ENCODE data around the gene ZNF750. TPM values are rescaled to one million over a fixed set of nuclear protein-coding genes. Genes with fewer than 3 reads are reported as not detected.

ZNF750 gene
- total RNA-seq, 1 experiment from 2014 or later: not detected

DNA sequence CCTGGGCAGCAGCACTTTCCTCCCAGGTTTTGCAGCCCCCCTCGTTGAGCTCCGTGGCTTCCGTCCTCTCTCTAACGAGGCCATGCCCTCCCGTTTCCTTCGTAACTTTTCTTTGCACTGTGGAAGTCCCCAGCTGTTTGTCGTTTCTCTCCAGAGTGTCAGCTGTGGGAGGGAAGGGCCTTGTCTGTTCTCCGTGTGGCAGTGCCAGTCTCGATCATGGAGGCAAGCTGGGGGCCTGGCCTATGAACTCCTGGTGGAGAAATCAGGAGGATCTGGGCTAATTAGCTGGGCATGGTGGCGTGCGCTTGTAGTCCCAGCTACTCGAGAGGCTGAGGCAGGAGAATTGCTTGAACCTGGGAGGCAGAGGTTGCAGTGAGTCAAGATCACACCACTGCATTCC, 59.6 kb downstream of the ZNF750 start:
- Histone ChIP-seq H3K27me3 (replicated peaks; ENCODE audit: insufficient read depth, low read depth, low read length, poor library complexity) (no peaks in the 10 kb centered on the region), H3K4me3 (ENCODE audit: low read depth, low read length, poor library complexity, severe bottlenecking) (no peak overlapping the region), H3K36me3 (ENCODE audit: insufficient read depth, low read length, poor library complexity, severe bottlenecking) (peaks cover 21% of the 10 kb centered on the region), H3K27ac (ENCODE audit: low read depth, low read length, poor library complexity, severe bottlenecking) (no peak overlapping the region), H3K9me3 (ENCODE audit: low read depth, low read length, poor library complexity, severe bottlenecking) (no peaks in the 10 kb centered on the region), H3K4me1 (ENCODE audit: insufficient read depth, low read length, poor library complexity, severe bottlenecking) (no peaks in the 10 kb centered on the region)
- no peak for TF ChIP-seq EZH2 (IDR thresholded peaks at IDR 0.05; ENCODE audit: borderline replicate concordance, low read depth, low read length, poor library complexity, severe bottlenecking)
- TF ChIP-seq, protein P1, sequence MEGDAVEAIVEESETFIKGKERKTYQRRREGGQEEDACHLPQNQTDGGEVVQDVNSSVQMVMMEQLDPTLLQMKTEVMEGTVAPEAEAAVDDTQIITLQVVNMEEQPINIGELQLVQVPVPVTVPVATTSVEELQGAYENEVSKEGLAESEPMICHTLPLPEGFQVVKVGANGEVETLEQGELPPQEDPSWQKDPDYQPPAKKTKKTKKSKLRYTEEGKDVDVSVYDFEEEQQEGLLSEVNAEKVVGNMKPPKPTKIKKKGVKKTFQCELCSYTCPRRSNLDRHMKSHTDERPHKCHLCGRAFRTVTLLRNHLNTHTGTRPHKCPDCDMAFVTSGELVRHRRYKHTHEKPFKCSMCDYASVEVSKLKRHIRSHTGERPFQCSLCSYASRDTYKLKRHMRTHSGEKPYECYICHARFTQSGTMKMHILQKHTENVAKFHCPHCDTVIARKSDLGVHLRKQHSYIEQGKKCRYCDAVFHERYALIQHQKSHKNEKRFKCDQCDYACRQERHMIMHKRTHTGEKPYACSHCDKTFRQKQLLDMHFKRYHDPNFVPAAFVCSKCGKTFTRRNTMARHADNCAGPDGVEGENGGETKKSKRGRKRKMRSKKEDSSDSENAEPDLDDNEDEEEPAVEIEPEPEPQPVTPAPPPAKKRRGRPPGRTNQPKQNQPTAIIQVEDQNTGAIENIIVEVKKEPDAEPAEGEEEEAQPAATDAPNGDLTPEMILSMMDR (conservative IDR thresholded peaks at IDR 0.05; ENCODE audit: low read depth, low read length): no peak
- CTCF ChIA-PET: interaction anchor here (0.6 to 1.0 kb wide), 4 partner anchors 22 to 134 kb away, joined by 4 to 6 read pairs (median 6); no protein-coding TSS in a partner anchor
- BruUV-seq (replicated peaks): no TSS peak
- intact Hi-C loops (cut with micrococcal nuclease; ENCODE audit: unreplicated experiment): loop anchor here (5.0 kb wide), 2 partner anchors 137 to 182 kb away; no protein-coding TSS in a partner anchor
- POLR2A ChIA-PET (ENCODE audit: low non-redundant PET): no interaction called here
- DNase-seq (ENCODE audit: low spot score): no peak

DNA sequence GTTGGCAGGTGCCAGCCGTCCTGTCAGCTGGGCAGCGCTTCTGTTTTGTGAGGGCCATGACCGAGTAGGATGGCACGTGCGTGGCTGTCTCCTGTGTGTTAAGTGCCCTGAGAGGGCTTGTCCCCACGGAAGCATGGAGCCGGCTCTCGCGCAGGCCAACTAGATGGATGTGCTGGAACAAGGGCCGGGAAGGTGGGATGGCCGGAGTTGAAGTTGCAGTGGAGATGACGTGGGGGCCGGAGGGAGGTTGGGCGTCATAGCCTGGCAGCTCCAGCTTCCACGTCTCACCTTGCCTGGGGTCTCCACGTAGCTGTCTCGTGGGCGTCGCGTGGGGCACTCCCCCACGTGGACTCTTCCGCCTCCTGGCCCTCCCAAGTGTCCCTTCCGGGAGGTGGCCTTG, 60.3 kb downstream of the ZNF750 start:
- BruUV-seq (replicated peaks): no TSS peak
- Histone ChIP-seq H3K27ac (ENCODE audit: low read depth, low read length, poor library complexity, severe bottlenecking) (no peak overlapping the region), H3K4me1 (ENCODE audit: insufficient read depth, low read length, poor library complexity, severe bottlenecking) (no peaks in the 10 kb centered on the region), H3K9me3 (ENCODE audit: low read depth, low read length, poor library complexity, severe bottlenecking) (no peaks in the 10 kb centered on the region), H3K4me3 (ENCODE audit: low read depth, low read length, poor library complexity, severe bottlenecking) (no peak overlapping the region), H3K27me3 (replicated peaks; ENCODE audit: insufficient read depth, low read depth, low read length, poor library complexity) (no peaks in the 10 kb centered on the region), H3K36me3 (ENCODE audit: insufficient read depth, low read length, poor library complexity, severe bottlenecking) (peaks cover 21% of the 10 kb centered on the region)
- POLR2A ChIA-PET (ENCODE audit: low non-redundant PET): no interaction called here
- CTCF ChIA-PET: interaction anchor here (0.6 kb wide), 2 partner anchors 99 to 133 kb away, joined by 5 to 6 read pairs; no protein-coding TSS in a partner anchor
- DNase-seq (ENCODE audit: low spot score): no peak
- no peak for TF ChIP-seq EZH2 (IDR thresholded peaks at IDR 0.05; ENCODE audit: borderline replicate concordance, low read depth, low read length, poor library complexity, severe bottlenecking)
- TF ChIP-seq, protein P1 (conservative IDR thresholded peaks at IDR 0.05; ENCODE audit: low read depth, low read length): no peak
- intact Hi-C loops (cut with micrococcal nuclease; ENCODE audit: unreplicated experiment): no loop called here

Other genes with a start within 250 kb of the ZNF750 start
- 69.9 and 73.0 TPM in 2 replicates for gene WDR45B, start 191.6 kb downstream of the ZNF750 start, total RNA-seq (2021)
- gene RAB40B, start 141.3 kb downstream of the ZNF750 start, total RNA-seq (2021): 3.2 and 4.8 TPM in 2 replicates
- 35.4 and 43.2 TPM in 2 replicates for gene FN3KRP, start 123.3 kb downstream of the ZNF750 start, total RNA-seq (2021)
- gene FN3K, start 104.4 kb downstream of the ZNF750 start, total RNA-seq (2021): 6.7 and 8.0 TPM in 2 replicates
- gene TBCD, start 88.0 kb downstream of the ZNF750 start, total RNA-seq (2021): 113 and 129 TPM in 2 replicates
- gene METRNL, start 239.6 kb upstream of the ZNF750 start, total RNA-seq (2021): 16.5 and 18.1 TPM in 2 replicates